Right lobe of liver (tissue), 6 donors: Measurements from ENCODE around the gene RPAP3. TPM values are rescaled to one million over a fixed set of nuclear protein-coding genes. Genes with fewer than 3 reads are reported as not detected.
"Not testable (repeated sequence)": the region's sequence is repeated elsewhere in the genome, so short reads cannot be mapped to it uniquely, and the experiment has no call there.

Source experiments
- ATAC-seq, 4 donors: fragments of 200-7000 bp; cut with Tn5 transposase; one replicate each; pipeline ENCODE4 v1.9.1; 2020; ENCODE audit warnings: mild to moderate bottlenecking in 4 of 4, moderate library complexity in 4 of 4
- DNase-seq, 3 donors: peaks; one replicate each; pipeline ENCODE4 v3.0.0-alpha.2; 2020
- H3K27ac ChIP-seq, 3 donors: fragments of 200-600 bp; one replicate each; pipeline ENCODE4 v1.8.0; 2022
- H3K27me3 ChIP-seq, 2 donors: fragments of 200-600 bp; one replicate each; pipeline ENCODE4 v1.8.0; 2022
- H3K36me3 ChIP-seq, 4 donors: fragments of 200-600 bp; sonication (generic) in 1 of 4; one replicate each; pipeline versions ENCODE4 v1.5.1 to v1.8.0; 2017 to 2022; ENCODE audit warnings: control low read depth in 1 of 4
- H3K4me1 ChIP-seq, 4 donors: fragments of 200-600 bp; sonication (generic) in 1 of 4; one replicate each; pipeline versions ENCODE4 v1.5.1 to v1.8.0; 2017 to 2022; ENCODE audit warnings: control low read depth in 1 of 4
- H3K4me3 ChIP-seq, 3 donors: fragments of 200-600 bp; one replicate each; pipeline ENCODE4 v1.8.0; 2022
- H3K9me3 ChIP-seq, 4 donors: fragments of 200-600 bp; sonication (generic) in 1 of 4; one replicate each; pipeline versions ENCODE4 v1.5.1 to v1.8.0; 2017 to 2022; ENCODE audit warnings: control low read depth in 1 of 4
- CTCF ChIP-seq, 4 donors: fragments of 200-600 bp in 3 of 4; fragments of 450-650 bp in 1 of 4; IDR thresholded peaks; one replicate each; pipeline versions ENCODE4 v1.5.1 to v1.8.0; 2016 to 2022; ENCODE audit warnings: antibody characterized with exemption in 4 of 4, mild to moderate bottlenecking in 2 of 4
- POLR2A ChIP-seq: fragments of 450-650 bp; IDR thresholded peaks from one replicate; pipeline ENCODE4 v1.6.1; 2017; ENCODE audit warnings: antibody characterized with exemption, mild to moderate bottlenecking
- WGBS: methylation state at CpG from one replicate; pipeline ENCODE4 v1.1.6; 2018; ENCODE audit warnings: low coverage, low lambda C conversion rate; ENCODE audit not compliant: insufficient coverage; ENCODE audit errors: missing lambda C conversion rate; 5-methylcytosine and 5-hydroxymethylcytosine counted together
- intact Hi-C, 2 donors: fragments of 100-400 bp; cut with DNase I; formaldehyde crosslinking; loops; one replicate each; pipeline versions ENCODE4 v1.11.2 to v1.14.1; 2022
- total RNA-seq, 6 experiments: library from RNA; depleted of rRNA in 2 of 6; stranded (reverse); fragments of >200 nt in 2 of 6; fragmentation: NEBNext Ultra II Directional in 3 of 6; extraction: Animal tissue kit (Norgen Biotek cat#: 25700) in 3 of 6; gene quantifications; one replicate each; pipeline versions ENCODE4 v1.1.0 to v1.2.4, GENCODE V29; 2016 to 2023
- donor health status: DM: no; HTN: yes; CAD: no.
- donor health status: DM: no; HTN: no; CAD: no.
- donor health status: DM: no; HTN: no; CAD: no.
- donor health status: DM: no; HTN: yes; CAD: no.
- donor health status: DM: no; HTN: yes; CAD: no.

The RPAP3 gene
- total RNA-seq, 6 experiments from 2014 or later, result 6.9 to 13.2 (median 10.4) TPM

GRCh38 chr12:47649381-47649780, 56.4 kb downstream of the RPAP3 start:
- TF ChIP-seq POLR2A (no peak), CTCF (IDR thresholded peaks at IDR 0.05) (no peak)
- peaks cover 2 to 14% (median 6%) of the 10 kb centered on the region in 4 donors for H3K4me1 ChIP-seq
- no peak overlapping the region for H3K4me3 ChIP-seq
- intact Hi-C loops, result no loop called here
- no peaks in the 10 kb centered on the region for H3K36me3 ChIP-seq
- ATAC-seq, result no peak
- no peaks in the 10 kb centered on the region for H3K27me3 ChIP-seq
- H3K9me3 ChIP-seq, result no peaks in the 10 kb centered on the region
- no peak overlapping the region for H3K27ac ChIP-seq
- WGBS, result 27% methylated on average over 2 of the region's 2 CpGs
- DNase-seq, result no peak

GRCh38 chr12:47648056-47648579, 57.7 kb downstream of the RPAP3 start:
- H3K36me3 ChIP-seq, result no peaks in the 10 kb centered on the region
- no peak for DNase-seq
- intact Hi-C loops, result no loop called here
- no peak overlapping the region for H3K4me3 ChIP-seq
- TF ChIP-seq CTCF (IDR thresholded peaks at IDR 0.05), result no peak
- TF ChIP-seq POLR2A, result no peak
- no peaks in the 10 kb centered on the region for H3K27me3 ChIP-seq
- H3K27ac ChIP-seq, result no peak overlapping the region
- peaks cover 2 to 14% (median 6%) of the 10 kb centered on the region in 4 donors for H3K4me1 ChIP-seq
- ATAC-seq, result no peak
- H3K9me3 ChIP-seq, result peaks cover 0 to 9% (median 2%) of the 10 kb centered on the region in 4 donors
- WGBS, result 75% methylated on average over 1 of the region's 2 CpGs

- WGBS, result 76% methylated on average over 3 of the region's 3 CpGs
- H3K9me3 ChIP-seq, DNase-seq, H3K27me3 ChIP-seq, H3K27ac ChIP-seq, intact Hi-C loops, ATAC-seq, H3K4me3 ChIP-seq, H3K4me1 ChIP-seq, H3K36me3 ChIP-seq: not testable (repeated sequence)
Measured at GRCh38 chr12:47642310-47642709, 63.5 kb downstream of the RPAP3 start.

- no peak overlapping the region for H3K27ac ChIP-seq
- H3K9me3 ChIP-seq, result no peaks in the 10 kb centered on the region
- 56% methylated on average over 6 of the region's 8 CpGs for WGBS
- H3K27me3 ChIP-seq, result no peaks in the 10 kb centered on the region
- TF ChIP-seq POLR2A, result no peak
- TF ChIP-seq CTCF (IDR thresholded peaks at IDR 0.05), result peak; percentile 40 to 50 (median 45)
- DNase-seq (peak; percentile 37 to 60 (median 41)), ATAC-seq (no peak)
- H3K36me3 ChIP-seq, result no peaks in the 10 kb centered on the region
- no peak overlapping the region for H3K4me3 ChIP-seq
- H3K4me1 ChIP-seq, result no peaks in the 10 kb centered on the region
- intact Hi-C loops, result no loop called here
Measured at GRCh38 chr12:47636908-47637780, 68.7 kb downstream of the RPAP3 start.

- ATAC-seq, H3K4me3 ChIP-seq, intact Hi-C loops, H3K4me1 ChIP-seq, H3K27ac ChIP-seq, DNase-seq, H3K9me3 ChIP-seq, H3K27me3 ChIP-seq, H3K36me3 ChIP-seq: not testable (repeated sequence)
Measured at GRCh38 chr12:47635770-47636169, 70.1 kb downstream of the RPAP3 start.
